Measurements from ENCODE around the gene CCL24. TPM values are rescaled to one million over a fixed set of nuclear protein-coding genes. Genes with fewer than 3 reads are reported as not detected.
"Not testable (repeated sequence)": the region's sequence is repeated elsewhere in the genome, so short reads cannot be mapped to it uniquely, and the experiment has no call there.

The CCL24 gene
- polyA plus RNA-seq, 3 donors, result 1.2 TPM; not detected in 2

GRCh38 chr7:75776295-75776971 is 37.2 kb downstream of the CCL24 start:
- Histone ChIP-seq H3K4me2 (replicated peaks; ENCODE audit: extremely low read depth, low read length, poor library complexity, severe bottlenecking) (no peak overlapping the region), H3K9me3 (replicated peaks in 1 of 2; ENCODE audit: control insufficient read depth in 1 of 2, insufficient read depth in 1 of 2, low read length in 2 of 2) (no peaks in the 10 kb centered on the region), H3K79me2 (ENCODE audit: insufficient read depth, low read length) (no peaks in the 10 kb centered on the region), H4K20me1 (ENCODE audit: insufficient read depth, low read length) (no peaks in the 10 kb centered on the region), H3K4me3 (replicated peaks in 1 of 3; ENCODE audit: low read depth in 2 of 3, low read length in 3 of 3) (no peak overlapping the region), H3K27me3 (ENCODE audit: control insufficient read depth in 2 of 2, insufficient read depth in 2 of 2, low read length in 2 of 2) (peaks cover 0 to 2% of the 10 kb centered on the region in 2 donors), H2AFZ (ENCODE audit: insufficient read depth, low read depth, low read length, poor library complexity, severe bottlenecking) (no peak overlapping the region), H3K9ac (ENCODE audit: insufficient read depth, low read length, poor library complexity, severe bottlenecking) (no peak overlapping the region), H3K27ac (ENCODE audit: low read depth in 1 of 2, low read length in 2 of 2) (no peak overlapping the region), H3K36me3 (replicated peaks in 1 of 2; ENCODE audit: control insufficient read depth in 1 of 2, insufficient read depth in 2 of 2, low read length in 2 of 2) (no peaks in the 10 kb centered on the region), H3K4me1 (ENCODE audit: control insufficient read depth in 1 of 2, insufficient read depth in 2 of 2, low read length in 2 of 2) (peaks cover 6 to 11% of the 10 kb centered on the region in 2 donors)
- intact Hi-C loops (cut with micrococcal nuclease), result loop anchor here (10.0 kb wide), 1 partner anchor 248 kb away; no protein-coding TSS in a partner anchor
- Mint-ChIP-seq H3K36me3 (no peaks in the 10 kb centered on the region), H3K27me3 (ENCODE audit: low read depth in 3 of 3) (peaks cover 11 to 15% (median 11%) of the 10 kb centered on the region in 3 donors), H3K4me3 (no peak overlapping the region), H3K9me3 (peaks cover 0 to 3% (median 2%) of the 10 kb centered on the region in 7 donors), H3K27ac (peak overlapping the region in 1 of 7 donors; percentile 66), H3K4me1 (peaks cover 18% of the 10 kb centered on the region)
- peak in 2 of 3 donors; percentile 4 to 11 for DNase-seq
- 90% methylated on average over 5 of the region's 12 CpGs for WGBS (ENCODE audit: insufficient coverage)
- TF ChIP-seq CTCF (IDR thresholded peaks at IDR 0.05), result no peak

GRCh38 chr7:75773958-75774357 is 39.6 kb downstream of the CCL24 start:
- not testable (repeated sequence) for H3K9me3 Mint-ChIP-seq; DNase-seq; H3K36me3 ChIP-seq (replicated peaks in 1 of 2; ENCODE audit: control insufficient read depth in 1 of 2, insufficient read depth in 2 of 2, low read length in 2 of 2); H3K9me3 ChIP-seq (replicated peaks in 1 of 2; ENCODE audit: control insufficient read depth in 1 of 2, insufficient read depth in 1 of 2, low read length in 2 of 2); H2AFZ ChIP-seq (ENCODE audit: insufficient read depth, low read depth, low read length, poor library complexity, severe bottlenecking); H3K4me2 ChIP-seq (replicated peaks; ENCODE audit: extremely low read depth, low read length, poor library complexity, severe bottlenecking); H3K27me3 ChIP-seq (ENCODE audit: control insufficient read depth in 2 of 2, insufficient read depth in 2 of 2, low read length in 2 of 2); H3K9ac ChIP-seq (ENCODE audit: insufficient read depth, low read length, poor library complexity, severe bottlenecking); H4K20me1 ChIP-seq (ENCODE audit: insufficient read depth, low read length); H3K79me2 ChIP-seq (ENCODE audit: insufficient read depth, low read length); H3K27me3 Mint-ChIP-seq (ENCODE audit: low read depth in 3 of 3); H3K36me3 Mint-ChIP-seq; H3K4me3 Mint-ChIP-seq; H3K4me3 ChIP-seq (replicated peaks in 1 of 3; ENCODE audit: low read depth in 2 of 3, low read length in 3 of 3); H3K27ac Mint-ChIP-seq; H3K27ac ChIP-seq (ENCODE audit: low read depth in 1 of 2, low read length in 2 of 2)
- intact Hi-C loops (cut with micrococcal nuclease), result loop anchor here (10.0 kb wide), 1 partner anchor 251 kb away; no protein-coding TSS in a partner anchor
- H3K4me1 ChIP-seq (ENCODE audit: control insufficient read depth in 1 of 2, insufficient read depth in 2 of 2, low read length in 2 of 2), result peaks cover 6 to 11% of the 10 kb centered on the region in 2 donors
- WGBS (ENCODE audit: insufficient coverage), result 60% methylated on average over 1 of the region's 6 CpGs
- peaks cover 18% of the 10 kb centered on the region for H3K4me1 Mint-ChIP-seq

Data from CD14-positive monocyte (primary cell).